Lower leg skin (tissue), 4 donors: ENCODE results near the gene CD300LD. TPM values are rescaled to one million over a fixed set of nuclear protein-coding genes. Genes with fewer than 3 reads are reported as not detected.

Source experiments
- DNase-seq, 2 donors: peaks; one replicate each; pipeline ENCODE4 v3.0.0-alpha.2; 2019; ENCODE audit warnings: low spot score in 2 of 2
- H3K4me3 ChIP-seq: fragments of 200-600 bp; sonication (generic); 2 replicates; pipeline ENCODE4 v1.5.1; 2017; ENCODE audit warnings: mild to moderate bottlenecking, low read depth; ENCODE audit not compliant: poor library complexity, severe bottlenecking
- CTCF ChIP-seq, 3 donors: fragments of 450-650 bp; IDR thresholded peaks; one replicate each; pipeline ENCODE4 v1.5.1; 2016; ENCODE audit warnings: antibody characterized with exemption in 3 of 3, mild to moderate bottlenecking in 3 of 3, moderate library complexity in 2 of 3
- POLR2A ChIP-seq, 2 donors: fragments of 450-650 bp; IDR thresholded peaks; one replicate each; pipeline ENCODE4 v1.6.1; 2016 to 2017; ENCODE audit warnings: antibody characterized with exemption in 2 of 2, mild to moderate bottlenecking in 1 of 2, moderate library complexity in 1 of 2
- WGBS, 2 donors: methylation state at CpG; one replicate each; pipeline ENCODE4 v1.1.5; 2018; 5-methylcytosine and 5-hydroxymethylcytosine counted together
- intact Hi-C: fragments of 100-400 bp; cut with DNase I; formaldehyde crosslinking; loops from one replicate; pipeline ENCODE4 v1.15.0; 2023; ENCODE audit warnings: low total_unique reads
- total RNA-seq, 4 donors: library from RNA; depleted of rRNA; stranded (reverse); fragments of >200 nt; gene quantifications; one replicate each; pipeline ENCODE4 v1.1.0, GENCODE V29; 2016

The CD300LD gene
- total RNA-seq, 4 donors from 2014 or later = not detected

GRCh38 chr17:74543406-74543805 lies 48.7 kb downstream of the CD300LD start:
- WGBS, 2 donors = 65 to 74% methylated on average over 14 of the region's 14 CpGs
- no peak overlapping the region for H3K4me3 ChIP-seq
- DNase-seq = no peak
- intact Hi-C loops = no loop called here
- TF ChIP-seq POLR2A (IDR thresholded peaks at IDR 0.05) (no peak), CTCF (IDR thresholded peaks at IDR 0.05) (no peak)

DNA sequence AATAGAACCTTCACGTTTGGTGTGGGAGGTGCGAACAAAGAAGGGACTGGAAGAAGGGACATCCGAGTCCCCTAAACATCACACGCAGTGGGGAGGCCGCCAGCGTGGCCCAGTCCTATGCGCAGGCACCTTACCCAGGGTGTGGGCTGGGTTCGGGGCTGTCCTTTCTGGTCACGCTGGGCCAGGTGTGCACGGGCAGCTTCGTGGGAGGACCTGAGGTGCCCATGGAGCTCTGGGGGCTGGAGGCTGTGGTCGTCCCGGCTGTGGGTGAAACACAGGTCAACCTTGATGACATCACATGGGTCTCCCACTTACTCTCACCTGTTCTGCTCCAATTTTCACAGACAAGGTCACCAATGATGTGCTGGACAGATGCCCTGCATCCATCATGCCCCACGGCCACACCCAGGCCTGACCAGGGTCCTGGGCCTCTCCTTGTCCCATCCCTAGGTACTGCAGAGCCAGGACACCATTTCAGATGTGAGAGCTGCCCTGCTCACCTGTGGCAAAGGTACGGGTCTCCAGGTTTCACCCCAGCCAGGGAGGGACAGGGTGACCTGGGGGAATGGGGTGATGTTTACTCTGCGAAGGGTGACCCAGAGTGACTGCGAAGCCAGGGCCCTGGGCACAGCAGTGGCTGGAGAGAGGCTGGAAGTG lies 49.2 kb downstream of the CD300LD start:
- no peak for DNase-seq

DNA sequence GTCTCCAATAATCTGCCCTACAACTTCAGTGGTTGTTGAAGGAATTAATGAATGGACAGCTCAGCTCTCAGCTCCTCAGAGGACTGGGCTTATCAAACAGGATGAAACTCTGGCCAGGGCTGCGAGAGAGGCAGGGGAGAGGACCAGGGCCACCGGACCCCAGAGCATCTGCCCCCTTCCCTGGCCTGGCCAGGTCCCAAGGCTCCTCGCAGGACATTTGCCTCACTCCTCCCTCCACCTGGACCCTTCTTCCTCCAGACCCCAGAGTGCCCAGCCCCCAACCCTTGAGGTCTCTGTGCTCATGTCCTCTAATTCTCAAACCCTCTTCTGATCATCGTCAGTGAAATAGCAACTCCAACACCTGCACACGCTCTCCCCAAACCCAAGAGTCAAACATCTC lies 49.9 kb downstream of the CD300LD start:
- DNase-seq = no peak
- TF ChIP-seq POLR2A (IDR thresholded peaks at IDR 0.05) = no peak
- TF ChIP-seq CTCF (IDR thresholded peaks at IDR 0.05) = no peak
- WGBS, 2 donors = 85 to 86% methylated on average over 5 of the region's 5 CpGs
- H3K4me3 ChIP-seq = no peak overlapping the region
- intact Hi-C loops = no loop called here

More for the DNA sequence above, 49.2 kb downstream of the CD300LD start:
- no peak overlapping the region for H3K4me3 ChIP-seq
- WGBS, 2 donors = 85 to 87% methylated on average over 17 of the region's 17 CpGs
- TF ChIP-seq CTCF (IDR thresholded peaks at IDR 0.05) (no peak), POLR2A (IDR thresholded peaks at IDR 0.05) (no peak)
- intact Hi-C loops = no loop called here

GRCh38 chr17:74541176-74542111 lies 50.6 kb downstream of the CD300LD start:
- H3K4me3 ChIP-seq = no peak overlapping the region
- intact Hi-C loops = no loop called here
- no peak for DNase-seq
- WGBS, 2 donors = 78 to 81% methylated on average over 23 of the region's 23 CpGs
- TF ChIP-seq CTCF (IDR thresholded peaks at IDR 0.05) (no peak), POLR2A (IDR thresholded peaks at IDR 0.05) (no peak)

- no peak for DNase-seq
- 71 to 75% methylated on average over 10 of the region's 10 CpGs for WGBS, 2 donors
- no peak overlapping the region for H3K4me3 ChIP-seq
- TF ChIP-seq POLR2A (IDR thresholded peaks at IDR 0.05) (no peak), CTCF (IDR thresholded peaks at IDR 0.05) (no peak)
- intact Hi-C loops = no loop called here
Measured at GRCh38 chr17:74539281-74539820, 52.7 kb downstream of the CD300LD start.
